SK-N-SH (cell line): ENCODE measurements around the gene FETUB. TPM values are rescaled to one million over a fixed set of nuclear protein-coding genes. Genes with fewer than 3 reads are reported as not detected.
"Not testable (repeated sequence)": the region's sequence is repeated elsewhere in the genome, so short reads cannot be mapped to it uniquely, and the experiment has no call there.

Experiments
- CTCF ChIA-PET: fragments of 300-600, 350-600 bp; formaldehyde crosslinking; extraction: SDS; loops from one replicate; lab custom pipeline; 2021; lab: Yijun Ruan, JAX
- POLR2A ChIA-PET: fragments of 350-600 bp; sonication (Branson Sonifier 250); formaldehyde crosslinking; extraction: SDS; loops from one replicate; lab custom pipeline; 2020; ENCODE audit warnings: antibody characterized with exemption, inconsistent platforms; lab: Yijun Ruan, JAX
- DNase-seq: peaks from one replicate; pipeline ENCODE4 v3.0.0; 2012
- H2AFZ ChIP-seq: fragments of 200-600 bp; sonication (generic); 2 replicates; pipeline ENCODE4 v1.8.1; 2016; ENCODE audit warnings: antibody characterized with exemption, mild to moderate bottlenecking, low read depth
- H3F3A ChIP-seq: fragments of 200-600 bp; sonication (generic); replicated peaks from 2 replicates; pipeline ENCODE3; 2016; ENCODE audit warnings: antibody characterized with exemption, mild to moderate bottlenecking; ENCODE audit not compliant: insufficient read depth
- H3K27ac ChIP-seq, 2 experiments: fragments of 200-500 bp in 1 of 2; fragments of 200-600 bp in 1 of 2; sonication (Bioruptor generic) in 1 of 2; sonication (generic), shearing (Covaris generic) in 1 of 2; 2 replicates each; pipeline versions ENCODE4 v1.5.1 to v1.6.1; 2014 to 2016; ENCODE audit warnings: low read depth in 2 of 2, inconsistent platforms in 1 of 2, low read length in 1 of 2, mild to moderate bottlenecking in 1 of 2, mixed read lengths in 1 of 2
- H3K27me3 ChIP-seq: fragments of 200-600 bp; sonication (generic), shearing (Covaris generic); 2 replicates; pipeline ENCODE4 v1.6.1; 2016; ENCODE audit warnings: mixed run types; ENCODE audit not compliant: insufficient read depth
- H3K36me3 ChIP-seq, 2 experiments: fragments of 200-500 bp in 1 of 2; fragments of 200-600 bp in 1 of 2; sonication (Bioruptor generic) in 1 of 2; sonication (generic) in 1 of 2; replicated peaks in 1 of 2; 2 replicates each; pipeline versions ENCODE3 to v1.5.1; 2014 to 2016; ENCODE audit warnings: low read length in 1 of 2, mild to moderate bottlenecking in 1 of 2; ENCODE audit not compliant: insufficient read depth in 2 of 2, control insufficient read depth in 1 of 2
- H3K4me1 ChIP-seq, 2 experiments: fragments of 200-500 bp in 1 of 2; fragments of 200-600 bp in 1 of 2; sonication (Bioruptor generic) in 1 of 2; sonication (generic), shearing (Covaris generic) in 1 of 2; 2 replicates each; pipeline versions ENCODE4 v1.5.1 to v1.6.1; 2014 to 2016; ENCODE audit warnings: low read depth in 1 of 2, low read length in 1 of 2, mixed run types in 1 of 2; ENCODE audit not compliant: insufficient read depth in 2 of 2, control insufficient read depth in 1 of 2
- H3K4me2 ChIP-seq: fragments of 200-600 bp; sonication (generic), shearing (Covaris generic); 2 replicates; pipeline ENCODE4 v1.6.1; 2017; ENCODE audit warnings: mixed run types
- H3K4me3 ChIP-seq, 2 experiments: fragments of 200-500 bp in 1 of 2; fragments of 200-600 bp in 1 of 2; sonication (Bioruptor generic) in 1 of 2; sonication (generic), shearing (Covaris generic) in 1 of 2; 2 replicates each; pipeline versions ENCODE4 v1.5.1 to v1.8.1; 2014 to 2016; ENCODE audit warnings: low read depth in 2 of 2, inconsistent platforms in 1 of 2, low read length in 1 of 2, mild to moderate bottlenecking in 1 of 2, mixed read lengths in 1 of 2, moderate library complexity in 1 of 2
- H3K79me2 ChIP-seq: fragments of 200-600 bp; sonication (generic); 2 replicates; pipeline ENCODE4 v1.8.1; 2017; ENCODE audit warnings: mild to moderate bottlenecking; ENCODE audit not compliant: insufficient read depth
- H3K9ac ChIP-seq: fragments of 200-600 bp; sonication (generic); 2 replicates; pipeline ENCODE4 v1.6.1; 2017; ENCODE audit warnings: mixed run types
- H3K9me2 ChIP-seq: fragments of 200-600 bp; sonication (generic); 2 replicates; pipeline ENCODE4 v1.6.1; 2017; ENCODE audit warnings: mixed run types
- H3K9me3 ChIP-seq: fragments of 200-600 bp; sonication (generic); 2 replicates; pipeline ENCODE4 v1.6.1; 2017; ENCODE audit warnings: mixed run types, mild to moderate bottlenecking, moderate library complexity
- H4K20me1 ChIP-seq: fragments of 200-600 bp; sonication (generic); 2 replicates; pipeline ENCODE4 v1.6.1; 2017; ENCODE audit warnings: mild to moderate bottlenecking, mixed run types; ENCODE audit not compliant: insufficient read depth
- CHD2 ChIP-seq: fragments of 150-350 bp; IDR thresholded peaks from 2 replicates; pipeline ENCODE4 v1.6.1; 2018; ENCODE audit warnings: low read length; ENCODE audit not compliant: partially characterized antibody
- EP300 ChIP-seq, 2 experiments: IDR thresholded peaks; 2 replicates each; pipeline versions ENCODE4 v1.4.0 to v1.6.1; 2012; ENCODE audit warnings: borderline replicate concordance in 1 of 2, low read depth in 1 of 2, low read length in 1 of 2
- EZH2phosphoT487 ChIP-seq: fragments of 200-600 bp; sonication (generic); IDR thresholded peaks from 2 replicates; pipeline ENCODE4 v1.6.1; 2017; ENCODE audit warnings: low read depth, mixed run types, mild to moderate bottlenecking, antibody characterized with exemption, moderate library complexity, borderline replicate concordance
- IRF3 ChIP-seq: fragments of 150-350 bp; IDR thresholded peaks from 2 replicates; pipeline ENCODE4 v1.6.1; 2016; ENCODE audit warnings: mild to moderate bottlenecking, low read depth, low read length
- MEF2A ChIP-seq: IDR thresholded peaks from 2 replicates; pipeline ENCODE4 v1.4.0; 2012; ENCODE audit warnings: low read depth, borderline replicate concordance
- MXI1 ChIP-seq: IDR thresholded peaks from 2 replicates; pipeline ENCODE4 v1.6.1; 2012; ENCODE audit warnings: mild to moderate bottlenecking, low read depth, low read length, improper control_type of control experiment
- REST ChIP-seq: IDR thresholded peaks from 2 replicates; pipeline ENCODE4 v1.6.1; 2012; ENCODE audit warnings: mild to moderate bottlenecking, low read depth, low read length, moderate library complexity
- RFX5 ChIP-seq: IDR thresholded peaks from 2 replicates; pipeline ENCODE4 v1.6.1; 2012; ENCODE audit warnings: mild to moderate bottlenecking, improper control_type of control experiment, low read length
- TCF12 ChIP-seq: IDR thresholded peaks from 2 replicates; pipeline ENCODE4 v1.4.0; 2012
- WGBS: methylation state at CpG from one replicate; pipeline ENCODE4 v1.1.6; 2017; ENCODE audit warnings: low lambda C conversion rate; 5-methylcytosine and 5-hydroxymethylcytosine counted together
- polyA plus RNA-seq, 3 experiments: library from polyadenylated mRNA; depleted of rRNA; stranded (reverse); fragments of >200 nt; gene quantifications; 2 replicates each; pipeline ENCODE4 v1.2.3, GENCODE V29; 2012
- small RNA-seq, 7 experiments: library from RNA; depleted of rRNA; stranded (forward); fragments of <200 nt; gene quantifications; one replicate each; pipeline ENCODE3, GENCODE V24; 2012

Gene FETUB
- polyA plus RNA-seq, 1 of the 3 experiments (the other 2 are of a cell fraction): 0.05 TPM

GRCh38 chr3:186700267-186700666 is 60.1 kb downstream of the FETUB start:
- H4K20me1 ChIP-seq: no peaks in the 10 kb centered on the region
- H3K4me2 ChIP-seq: no peak overlapping the region
- H3K9ac ChIP-seq: no peak overlapping the region
- H2AFZ ChIP-seq: no peak overlapping the region
- H3F3A ChIP-seq: no peaks in the 10 kb centered on the region
- no peak for TF ChIP-seq MEF2A
- TF ChIP-seq TCF12: no peak
- no peak for TF ChIP-seq EP300 (IDR thresholded peaks at IDR 0.05; ENCODE audit: borderline replicate concordance in 1 of 2, low read depth in 1 of 2, low read length in 1 of 2)
- TF ChIP-seq CHD2: no peak
- no peak for TF ChIP-seq IRF3
- no peak for TF ChIP-seq MXI1
- TF ChIP-seq RFX5: no peak
- no peak for TF ChIP-seq EZH2phosphoT487
- TF ChIP-seq REST: no peak
- DNase-seq: no peak
- H3K36me3 ChIP-seq: no peaks in the 10 kb centered on the region
- H3K9me3 ChIP-seq: no peaks in the 10 kb centered on the region
- ChIA-PET POLR2A (no interaction called here), CTCF (no interaction called here)
- no peaks in the 10 kb centered on the region for H3K4me1 ChIP-seq
- no peaks in the 10 kb centered on the region; the same call in 1 of the 2 replicates for H3K27me3 ChIP-seq
- H3K9me2 ChIP-seq: no peaks in the 10 kb centered on the region
- H3K27ac ChIP-seq: no peak overlapping the region
- no peaks in the 10 kb centered on the region for H3K79me2 ChIP-seq
- no peak overlapping the region for H3K4me3 ChIP-seq
- 82% methylated on average over 2 of the region's 3 CpGs for WGBS

GRCh38 chr3:186702451-186702850 is 62.3 kb downstream of the FETUB start:
- POLR2A ChIA-PET, H3K27me3 ChIP-seq, H3K4me1 ChIP-seq, H3K79me2 ChIP-seq, H3K9me3 ChIP-seq, CTCF ChIA-PET, H3F3A ChIP-seq, H3K4me3 ChIP-seq, H3K4me2 ChIP-seq, H2AFZ ChIP-seq, H3K9ac ChIP-seq, H4K20me1 ChIP-seq, H3K27ac ChIP-seq, H3K9me2 ChIP-seq, DNase-seq, H3K36me3 ChIP-seq: not testable (repeated sequence)

Small RNA genes within 50 kb of the gene (small RNA-seq; reads per million reads assigned to genes)
- 0 reads per million in 7 experiments for gene RF00017

Other genes with a start within 250 kb of the FETUB start
- 2.1 and 2.3 TPM in 2 replicates for gene CRYGS, start 96.0 kb upstream of the FETUB start, polyA plus RNA-seq (2012; rRNA removed)
- gene TBCCD1, start 73.1 kb upstream of the FETUB start, polyA plus RNA-seq (2012; rRNA removed): 6.5 and 9.1 TPM in 2 replicates
- 33.3 and 36.0 TPM in 2 replicates for gene DNAJB11, start 69.7 kb upstream of the FETUB start, polyA plus RNA-seq (2012; rRNA removed)
- gene AHSG, start 27.3 kb upstream of the FETUB start, polyA plus RNA-seq (2012; rRNA removed): not detected in 2 replicates
- gene HRG, start 25.6 kb downstream of the FETUB start, polyA plus RNA-seq (2012; rRNA removed): not detected in 2 replicates
- not detected in 2 replicates for gene KNG1, start 77.0 kb downstream of the FETUB start, polyA plus RNA-seq (2012; rRNA removed)
- gene EIF4A2, start 143.2 kb downstream of the FETUB start, polyA plus RNA-seq (2012; rRNA removed): 270 and 410 TPM in 2 replicates
- 10.7 and 13.1 TPM in 2 replicates for gene RFC4, start 166.1 kb downstream of the FETUB start, polyA plus RNA-seq (2012; rRNA removed)
- not detected in 2 replicates for gene ADIPOQ, start 202.3 kb downstream of the FETUB start, polyA plus RNA-seq (2012; rRNA removed)